SK-N-SH treated with all-trans-retinoic acid at 6 μM for 48 hours (cell line): ENCODE results near the gene BRD4.

Experiments used
- ARNTL ChIP-seq: fragments of 450-650 bp; formaldehyde crosslinking; IDR thresholded peaks from 2 replicates; pipeline ENCODE4 v1.5.0; 2020; ENCODE audit warnings: low read depth, mild to moderate bottlenecking, moderate library complexity, borderline replicate concordance
- CREB5 ChIP-seq: fragments of 250-450 bp; sonication (Bioruptor Pico); IDR thresholded peaks from 2 replicates; pipeline ENCODE4 v1.5.1; 2020; ENCODE audit warnings: low read depth, mild to moderate bottlenecking, moderate library complexity
- GLIS3 ChIP-seq: fragments of 250-450 bp; sonication (Bioruptor Pico); IDR thresholded peaks from 2 replicates; pipeline ENCODE4 v1.5.0; 2020; ENCODE audit warnings: mild to moderate bottlenecking, moderate library complexity
- OSR1 ChIP-seq: fragments of 250-450 bp; sonication (Bioruptor Pico); IDR thresholded peaks from 2 replicates; pipeline ENCODE4 v1.8.0; 2022; ENCODE audit warnings: moderate library complexity, mild to moderate bottlenecking, inconsistent platforms
- PATZ1 ChIP-seq: fragments of 250-450 bp; sonication (Bioruptor Pico); IDR thresholded peaks from 2 replicates; pipeline ENCODE4 v1.8.0; 2020; ENCODE audit warnings: mild to moderate bottlenecking, moderate library complexity, borderline replicate concordance
- POU6F1 ChIP-seq: fragments of 250-450 bp; sonication (Bioruptor Pico); IDR thresholded peaks from 2 replicates; pipeline ENCODE4 v1.8.0; 2021; ENCODE audit warnings: low read depth, mild to moderate bottlenecking, moderate library complexity, borderline replicate concordance
- RARB ChIP-seq: fragments of 250-450 bp; sonication (Bioruptor Pico); IDR thresholded peaks from 2 replicates; pipeline ENCODE4 v1.8.0; 2021; ENCODE audit warnings: mild to moderate bottlenecking, moderate library complexity
- ZC3H10 ChIP-seq: fragments of 250-450 bp; sonication (Bioruptor Pico); IDR thresholded peaks from 2 replicates; pipeline ENCODE4 v1.5.1; 2021; ENCODE audit warnings: mild to moderate bottlenecking, moderate library complexity
- ZFP3 ChIP-seq: fragments of 250-450 bp; sonication (Bioruptor Pico); IDR thresholded peaks from 2 replicates; pipeline ENCODE4 v1.5.0; 2020; ENCODE audit warnings: mild to moderate bottlenecking, moderate library complexity
- ZNF70 ChIP-seq: fragments of 450-650 bp; formaldehyde crosslinking; IDR thresholded peaks from 2 replicates; pipeline ENCODE4 v1.5.0; 2020; ENCODE audit warnings: mild to moderate bottlenecking, moderate library complexity

- no peak for TF ChIP-seq OSR1
- no peak for TF ChIP-seq GLIS3 (CRISPR knock-in tag)
- no peak for TF ChIP-seq ARNTL (CRISPR knock-in tag)
- no peak for TF ChIP-seq ZC3H10
- TF ChIP-seq POU6F1 (CRISPR knock-in tag) = no peak
- no peak for TF ChIP-seq PATZ1 (CRISPR knock-in tag)
- TF ChIP-seq CREB5 (CRISPR knock-in tag) = no peak
- TF ChIP-seq RARB (CRISPR knock-in tag) = no peak
- TF ChIP-seq ZNF70 = no peak
- no peak for TF ChIP-seq ZFP3 (CRISPR knock-in tag)
Observed at GRCh38 chr19:15248648-15249527, 83.5 kb downstream of the BRD4 start.
